Measurements from ENCODE around the gene PDE3A.

GRCh38 chr12:20501958-20502357, 133.6 kb downstream of the PDE3A start:
- TF ChIP-seq, protein P1, sequence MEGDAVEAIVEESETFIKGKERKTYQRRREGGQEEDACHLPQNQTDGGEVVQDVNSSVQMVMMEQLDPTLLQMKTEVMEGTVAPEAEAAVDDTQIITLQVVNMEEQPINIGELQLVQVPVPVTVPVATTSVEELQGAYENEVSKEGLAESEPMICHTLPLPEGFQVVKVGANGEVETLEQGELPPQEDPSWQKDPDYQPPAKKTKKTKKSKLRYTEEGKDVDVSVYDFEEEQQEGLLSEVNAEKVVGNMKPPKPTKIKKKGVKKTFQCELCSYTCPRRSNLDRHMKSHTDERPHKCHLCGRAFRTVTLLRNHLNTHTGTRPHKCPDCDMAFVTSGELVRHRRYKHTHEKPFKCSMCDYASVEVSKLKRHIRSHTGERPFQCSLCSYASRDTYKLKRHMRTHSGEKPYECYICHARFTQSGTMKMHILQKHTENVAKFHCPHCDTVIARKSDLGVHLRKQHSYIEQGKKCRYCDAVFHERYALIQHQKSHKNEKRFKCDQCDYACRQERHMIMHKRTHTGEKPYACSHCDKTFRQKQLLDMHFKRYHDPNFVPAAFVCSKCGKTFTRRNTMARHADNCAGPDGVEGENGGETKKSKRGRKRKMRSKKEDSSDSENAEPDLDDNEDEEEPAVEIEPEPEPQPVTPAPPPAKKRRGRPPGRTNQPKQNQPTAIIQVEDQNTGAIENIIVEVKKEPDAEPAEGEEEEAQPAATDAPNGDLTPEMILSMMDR (IDR thresholded peaks at IDR 0.05) = no peak
- TF ChIP-seq POLR2AphosphoS5 (IDR thresholded peaks at IDR 0.05) = no peak
- TF ChIP-seq POLR2A (IDR thresholded peaks at IDR 0.05) = no peak
